Epithelial cell of esophagus (primary cell): ENCODE measurements around the gene SART1.

Source experiments
- DNase-seq: peaks from one replicate; pipeline ENCODE4 v3.0.0; 2010; ENCODE audit warnings: low read depth
- H3K4me3 ChIP-seq: 2 replicates; pipeline ENCODE4 v1.5.1; 2011; ENCODE audit warnings: mild to moderate bottlenecking, low read length, control low read depth
- CTCF ChIP-seq: IDR thresholded peaks from 2 replicates; pipeline ENCODE4 v1.5.1; 2011; ENCODE audit warnings: low read depth, mild to moderate bottlenecking, low read length, control low read depth, inconsistent platforms; ENCODE audit not compliant: insufficient read depth; ENCODE audit errors: missing control alignments

Gene SART1

GRCh38 chr11:65976216-65977176, 15.0 kb downstream of the SART1 start:
- H3K4me3 ChIP-seq: no peak overlapping the region
- DNase-seq: no peak
- TF ChIP-seq CTCF: no peak

- no peak overlapping the region for H3K4me3 ChIP-seq
- DNase-seq: no peak
- TF ChIP-seq CTCF: no peak
Observed at GRCh38 chr11:65977621-65978390, 16.3 kb downstream of the SART1 start.

GRCh38 chr11:65978391-65979238, 17.1 kb downstream of the SART1 start:
- TF ChIP-seq CTCF: no peak
- H3K4me3 ChIP-seq: no peak overlapping the region
- DNase-seq: no peak

DNA sequence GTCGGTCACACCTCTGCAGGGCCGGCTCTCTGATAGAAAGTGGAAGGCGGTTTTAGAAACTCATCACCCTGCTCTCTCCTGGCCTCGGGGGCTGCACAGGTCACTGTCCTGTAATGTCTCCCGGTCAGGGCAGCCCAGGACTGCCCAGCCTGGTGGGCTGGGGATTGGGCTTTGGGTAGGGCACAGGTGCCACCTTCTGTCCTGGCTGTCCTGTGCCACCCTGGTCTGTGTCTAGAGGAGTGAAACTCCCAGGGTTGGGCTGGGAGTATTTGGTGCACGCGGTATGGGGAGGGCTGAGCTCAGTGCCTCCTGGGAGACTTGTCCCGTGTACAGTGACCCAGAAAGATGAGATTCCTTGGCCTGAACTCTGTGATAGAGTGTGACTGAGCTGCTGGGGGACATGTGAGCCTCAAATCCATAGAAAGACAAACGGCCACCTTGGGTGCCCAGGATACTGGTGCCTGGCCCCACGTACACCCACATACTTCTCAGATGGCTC, 17.8 kb downstream of the SART1 start:
- H3K4me3 ChIP-seq: no peak overlapping the region
- DNase-seq: no peak
- no peak for TF ChIP-seq CTCF

DNA sequence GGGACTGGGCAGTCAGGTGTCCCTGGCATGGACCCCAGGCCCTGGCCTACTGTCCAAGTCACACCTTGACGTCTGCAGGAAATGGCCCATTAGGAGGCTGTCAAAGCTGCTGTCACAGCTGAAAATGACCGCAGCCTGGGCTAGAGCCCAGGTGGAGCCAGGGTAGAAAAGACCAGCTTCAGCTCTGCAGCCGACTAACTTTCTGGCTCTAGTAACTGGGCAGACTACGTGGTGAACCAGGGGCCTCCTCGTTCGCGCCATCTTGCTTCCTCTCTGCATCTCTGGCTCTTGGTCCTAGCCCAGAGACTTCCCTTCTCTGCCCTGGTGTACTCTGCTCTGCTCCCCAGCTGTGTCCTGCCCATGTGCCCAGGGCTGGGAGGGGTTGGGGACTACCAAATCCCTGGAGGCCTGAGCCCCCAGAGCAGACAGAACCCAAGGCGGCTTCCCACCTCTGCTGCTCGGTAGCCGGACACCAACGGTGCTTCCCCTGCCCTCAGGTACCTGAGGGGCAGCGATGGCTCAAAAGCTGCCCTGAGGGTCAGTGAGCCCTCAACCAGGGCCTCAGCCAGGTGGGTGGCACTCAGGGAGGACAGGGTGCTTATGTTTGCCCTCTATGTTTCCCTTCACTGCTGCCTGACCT, 19.7 kb downstream of the SART1 start:
- H3K4me3 ChIP-seq: no peak overlapping the region
- no peak for DNase-seq
- TF ChIP-seq CTCF: no peak
